HG02623 (cell line): ENCODE data around the gene C16orf86.
"Not testable (repeated sequence)": the region's sequence is repeated elsewhere in the genome, so short reads cannot be mapped to it uniquely, and the experiment has no call there.

ENCODE experiments used
- ATAC-seq: cut with Tn5 transposase; IDR thresholded peaks from one replicate; pipeline ENCODE4 v1.9.1; 2021; ENCODE audit warnings: moderate library complexity; ENCODE audit not compliant: unreplicated experiment

C16orf86 gene

DNA sequence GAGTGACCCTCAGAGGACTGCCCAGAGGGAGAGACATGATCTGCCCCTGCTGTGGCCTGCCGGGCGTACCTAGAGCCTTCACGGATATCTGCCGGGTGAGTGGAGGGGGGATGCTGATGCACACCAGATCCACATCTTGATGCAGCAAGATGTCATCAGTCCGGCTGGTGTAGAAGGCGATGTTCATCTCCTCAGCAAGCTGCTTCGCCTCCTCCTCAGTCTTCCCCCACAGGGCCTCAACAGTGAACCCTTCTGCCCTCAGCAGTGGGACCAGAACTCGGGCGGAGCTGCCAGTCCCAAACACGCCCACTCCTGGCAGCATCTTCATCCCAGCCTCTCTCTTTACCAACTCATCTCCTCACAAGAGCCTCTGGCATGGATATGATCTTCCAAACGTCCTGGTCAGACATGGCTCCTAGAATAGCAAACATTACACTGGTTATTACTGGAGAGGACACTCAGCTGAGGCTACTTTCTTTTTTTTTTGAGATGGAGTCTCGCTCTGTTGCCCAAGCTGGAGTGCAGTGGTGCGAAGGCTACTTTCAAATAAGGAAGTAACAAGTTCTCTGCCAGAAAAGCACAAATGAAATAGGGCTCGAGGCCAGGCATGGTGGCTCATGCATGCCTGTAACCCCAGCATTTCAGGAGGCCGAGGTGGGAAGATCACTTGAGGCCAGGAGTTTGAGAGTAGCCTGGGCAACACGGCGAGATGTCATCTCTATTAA, 18.9 kb downstream of the C16orf86 start:
- no peak for ATAC-seq

DNA sequence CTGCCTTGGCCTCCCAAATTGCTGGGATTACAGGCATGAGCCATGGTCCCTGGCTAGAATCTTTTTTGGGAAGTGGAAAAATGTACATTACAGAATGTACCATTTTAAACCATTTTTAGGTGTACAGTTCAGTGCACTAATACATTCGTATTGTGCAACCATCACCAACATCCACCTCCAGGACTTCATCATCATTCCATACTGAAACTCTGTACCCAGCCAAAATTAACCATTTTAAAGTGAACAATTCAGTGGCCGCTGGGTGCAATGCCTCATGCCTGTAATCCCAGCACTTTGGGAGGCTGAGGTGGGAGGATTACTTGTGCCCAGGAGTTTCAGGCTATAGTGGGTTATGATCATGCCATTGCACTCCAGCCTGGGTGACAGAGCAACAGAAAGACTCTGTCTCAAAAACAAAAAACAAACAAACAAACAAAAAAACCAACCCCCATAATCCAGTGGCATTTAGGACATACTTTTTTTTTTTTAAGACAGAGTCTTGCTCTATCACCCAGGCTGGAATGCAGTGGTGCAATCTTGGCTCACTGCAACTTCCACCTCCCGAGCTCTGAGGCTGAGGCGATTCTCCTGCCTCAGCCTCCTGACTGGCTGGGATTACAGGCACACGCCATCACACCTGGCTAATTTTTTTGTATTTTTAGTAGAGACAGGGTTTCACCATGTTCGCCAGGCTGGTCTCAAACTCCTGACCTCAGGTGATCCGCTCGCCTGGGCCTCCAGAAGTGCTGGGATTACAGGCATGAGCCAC, 27.1 kb downstream of the C16orf86 start:
- not testable (repeated sequence) for ATAC-seq

DNA sequence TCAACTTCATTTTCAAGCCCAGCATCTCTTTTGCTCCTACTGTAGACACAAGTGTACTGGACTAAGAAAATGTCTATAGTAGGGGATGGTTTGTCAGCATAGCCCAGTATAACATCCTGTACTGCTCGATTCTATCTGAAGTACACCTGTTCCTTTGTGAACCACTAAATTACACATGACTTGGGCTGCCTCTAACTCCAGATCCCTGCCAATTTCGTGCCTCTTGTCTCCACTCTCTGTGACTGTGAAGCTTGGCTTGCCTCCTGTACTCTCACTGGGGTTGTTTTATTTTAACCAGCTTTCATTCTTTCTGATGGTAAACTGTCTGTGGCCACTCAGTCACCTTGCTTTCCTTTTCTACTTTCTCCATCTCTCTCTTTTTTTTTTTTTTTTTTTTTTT, 28.0 kb downstream of the C16orf86 start:
- no peak for ATAC-seq

DNA sequence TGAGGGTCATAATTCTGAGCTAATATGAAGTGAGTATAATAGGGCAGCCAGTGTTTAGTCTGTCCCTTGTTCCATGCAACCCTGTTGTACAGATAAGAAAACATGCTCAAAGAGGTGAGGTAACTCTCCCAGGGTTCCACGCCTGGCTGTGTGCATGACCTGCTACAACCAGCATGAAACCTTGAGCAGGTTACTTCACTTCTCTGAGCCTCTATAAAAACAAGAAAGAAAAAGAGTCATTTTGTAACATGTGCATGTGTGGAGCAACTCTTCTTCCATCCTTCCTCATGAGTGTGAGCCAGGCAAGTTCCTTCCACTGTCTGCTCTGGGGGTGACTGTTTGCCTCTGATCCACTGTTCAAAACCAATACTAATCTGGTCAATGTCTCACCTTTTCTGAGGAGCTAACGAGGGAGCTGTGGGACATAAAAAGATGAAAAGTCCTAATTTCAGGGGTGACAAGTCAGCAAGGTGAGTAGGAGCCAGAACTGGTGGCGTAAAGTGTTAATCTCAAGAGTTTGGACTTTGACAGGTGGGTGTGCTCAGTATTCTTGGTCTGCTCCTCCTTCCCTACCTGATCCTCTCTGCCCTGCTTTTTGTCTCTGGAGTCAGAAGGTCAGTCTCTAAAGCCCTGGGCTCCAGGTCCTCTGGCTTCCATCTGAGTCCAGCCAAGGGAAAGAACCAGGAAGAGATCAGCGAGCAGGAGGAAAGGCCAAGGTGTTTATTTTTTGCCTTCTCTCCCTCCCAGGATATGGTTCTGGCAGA, 31.0 kb downstream of the C16orf86 start:
- ATAC-seq: no peak

DNA sequence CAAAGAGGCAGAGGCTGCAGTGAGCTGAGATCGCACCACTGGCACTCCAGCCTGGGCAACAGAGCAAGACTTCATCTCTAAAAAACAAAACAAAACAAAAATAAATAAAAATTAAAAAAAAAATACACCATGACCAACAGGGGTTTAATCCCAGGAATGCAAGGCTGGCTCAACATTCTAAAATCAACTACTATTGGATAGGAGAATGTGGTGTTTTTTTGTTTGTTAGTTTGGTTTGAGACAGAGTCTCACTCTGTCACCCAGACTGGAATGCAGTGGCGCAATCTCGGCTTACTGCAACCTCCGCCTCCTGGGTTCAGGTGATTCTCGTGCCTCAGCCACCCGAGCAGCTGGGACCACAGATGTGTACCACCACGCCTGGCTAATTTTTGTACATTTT, 32.7 kb downstream of the C16orf86 start:
- no peak for ATAC-seq

DNA sequence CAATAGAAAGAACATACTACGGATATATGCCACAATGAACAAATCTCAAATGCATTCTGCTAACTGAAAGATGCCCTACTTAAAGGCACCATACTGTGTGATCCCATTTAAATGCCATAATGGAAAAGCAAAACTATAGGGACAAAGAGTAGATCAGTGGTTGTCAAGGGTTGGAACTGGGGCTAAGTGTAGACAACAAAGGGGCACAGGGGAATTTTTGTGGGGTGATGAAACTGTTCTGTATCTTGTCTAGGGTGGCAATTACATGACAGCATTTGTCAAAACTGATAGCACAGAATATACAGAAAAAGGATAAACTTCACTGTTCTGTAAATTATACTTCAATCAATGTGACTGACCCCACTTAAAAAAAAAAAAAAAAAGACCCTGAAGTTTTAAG, 34.8 kb downstream of the C16orf86 start:
- no peak for ATAC-seq

DNA sequence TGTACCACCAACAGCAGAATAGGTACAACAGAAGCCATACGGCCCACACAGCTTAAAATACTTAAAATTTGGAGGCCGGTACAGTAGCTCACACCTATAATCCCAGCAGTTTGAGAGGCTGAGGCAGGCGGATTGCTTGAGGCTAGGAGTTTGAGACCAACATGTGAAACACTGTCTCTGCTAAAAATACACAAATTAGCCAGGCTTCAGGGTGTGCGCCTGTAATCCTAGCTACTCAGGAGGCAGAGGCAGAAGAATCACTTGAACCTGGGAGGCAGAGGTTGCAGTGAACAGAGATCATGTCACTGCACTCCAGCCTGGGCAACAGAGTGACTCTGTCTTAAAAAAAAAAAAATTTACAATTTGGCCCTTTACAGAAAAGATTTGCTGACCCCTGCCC, 35.5 kb downstream of the C16orf86 start:
- no peak for ATAC-seq

DNA sequence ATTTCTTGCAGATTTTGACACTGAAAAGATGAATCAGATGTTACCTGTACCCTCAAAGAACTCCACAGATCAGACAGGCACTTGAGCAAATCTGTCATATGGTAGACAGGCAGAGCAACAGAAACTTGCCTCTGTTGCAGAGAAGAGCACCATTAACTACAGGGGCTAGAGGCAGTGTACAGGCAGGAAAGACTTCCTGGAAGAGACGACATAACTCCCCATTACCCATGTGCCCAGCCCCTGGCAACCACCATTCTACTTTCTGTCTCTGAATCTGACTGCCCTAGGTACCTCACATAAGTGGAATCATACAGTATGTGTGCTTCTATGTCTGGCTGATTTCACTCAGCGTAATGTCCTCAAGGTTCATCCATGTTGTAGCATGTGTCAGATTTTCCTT, 37.0 kb downstream of the C16orf86 start:
- no peak for ATAC-seq

DNA sequence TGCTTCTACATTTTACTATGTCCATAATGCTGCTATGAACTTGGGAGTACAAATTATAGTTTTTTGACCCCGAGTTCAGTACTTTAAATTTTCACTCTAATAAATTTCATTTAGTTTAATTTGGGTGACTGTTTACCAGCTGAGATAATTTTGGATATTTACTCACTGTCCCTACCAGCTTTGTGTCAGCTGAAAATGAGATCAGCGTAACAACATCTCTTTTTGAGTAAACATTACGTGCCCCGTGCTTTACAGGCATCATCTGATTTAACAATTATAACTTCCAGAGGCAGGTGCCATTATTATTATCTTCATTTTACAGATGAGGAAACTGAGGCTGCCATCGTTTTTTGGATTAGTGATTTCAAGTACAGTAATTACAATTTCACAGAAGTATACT, 37.5 kb downstream of the C16orf86 start:
- ATAC-seq: no peak

DNA sequence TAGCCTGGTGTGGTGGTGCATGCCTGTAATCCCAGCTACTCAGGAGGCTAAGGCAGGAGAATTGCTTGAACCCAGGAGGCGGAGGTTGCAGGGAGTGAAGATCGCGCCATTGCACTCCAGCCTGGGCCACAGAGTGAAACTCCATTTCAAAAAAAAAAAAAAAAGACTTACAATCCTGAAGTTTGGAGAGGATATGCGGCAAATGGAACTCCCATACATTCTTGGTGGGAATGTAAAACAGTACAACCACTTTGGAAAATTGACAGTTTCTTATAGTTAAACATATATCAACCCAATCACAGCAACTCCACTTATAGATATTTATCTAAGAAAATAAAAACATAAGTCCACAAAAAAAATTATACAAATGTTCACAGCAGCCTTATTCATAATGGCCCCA, 40.6 kb downstream of the C16orf86 start:
- no peak for ATAC-seq

DNA sequence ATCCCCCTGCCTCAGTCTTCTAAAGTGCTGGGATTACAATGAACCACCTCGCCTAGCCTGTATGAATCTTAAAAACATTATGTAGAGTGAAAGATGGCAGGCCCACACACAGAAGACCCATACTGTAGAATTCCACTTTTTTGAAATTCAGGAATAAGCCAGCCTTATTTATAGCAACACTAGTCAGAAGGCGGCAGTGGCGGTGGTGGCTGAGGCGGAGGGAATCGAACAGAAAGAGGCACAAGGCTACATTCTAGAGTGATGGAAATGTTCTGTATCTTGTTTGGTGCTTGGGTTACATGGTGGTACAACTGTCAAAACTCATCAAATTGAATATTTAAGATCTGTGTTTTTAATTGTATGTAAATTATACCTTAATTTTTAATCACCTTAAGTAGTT, 41.2 kb downstream of the C16orf86 start:
- ATAC-seq: no peak

DNA sequence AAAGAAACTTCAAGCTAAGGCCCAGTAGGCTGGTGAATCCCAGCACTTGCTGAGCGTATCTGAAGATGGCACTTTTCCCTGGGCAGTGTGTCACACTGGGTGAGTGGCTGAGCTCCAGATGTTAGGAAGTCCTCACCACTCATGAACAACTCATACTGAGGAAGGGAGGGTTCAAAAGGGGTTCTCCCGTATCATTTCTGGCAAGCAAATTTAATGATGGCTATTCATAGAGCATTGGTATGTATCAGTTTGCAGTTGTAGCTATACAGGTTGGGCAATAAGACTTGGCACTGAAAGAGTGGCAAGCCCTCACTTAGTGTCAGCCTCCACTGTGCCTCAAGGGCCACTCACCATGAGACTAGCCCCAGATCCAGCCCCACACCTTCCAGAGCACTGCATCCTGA, 41.8 kb downstream of the C16orf86 start:
- ATAC-seq: no peak

DNA sequence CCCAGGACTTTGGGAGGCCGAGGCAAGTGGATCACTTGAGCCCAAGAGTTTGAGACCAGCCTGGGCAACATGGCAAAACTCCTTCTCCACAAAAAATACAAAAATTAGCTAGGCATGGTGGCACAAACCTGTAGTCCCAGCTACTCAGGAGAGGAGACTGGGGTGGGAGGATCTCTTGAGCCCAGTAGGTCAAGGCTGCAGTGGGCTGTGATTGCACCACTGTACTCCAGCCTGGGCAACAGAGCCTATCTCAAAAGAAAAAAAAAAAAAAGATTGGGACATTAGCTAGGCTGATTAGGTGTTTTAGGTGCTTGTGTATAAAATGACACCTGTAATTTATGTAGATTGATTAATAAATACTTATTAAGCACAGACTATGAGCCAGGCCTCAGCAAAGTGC, 42.4 kb downstream of the C16orf86 start:
- no peak for ATAC-seq

DNA sequence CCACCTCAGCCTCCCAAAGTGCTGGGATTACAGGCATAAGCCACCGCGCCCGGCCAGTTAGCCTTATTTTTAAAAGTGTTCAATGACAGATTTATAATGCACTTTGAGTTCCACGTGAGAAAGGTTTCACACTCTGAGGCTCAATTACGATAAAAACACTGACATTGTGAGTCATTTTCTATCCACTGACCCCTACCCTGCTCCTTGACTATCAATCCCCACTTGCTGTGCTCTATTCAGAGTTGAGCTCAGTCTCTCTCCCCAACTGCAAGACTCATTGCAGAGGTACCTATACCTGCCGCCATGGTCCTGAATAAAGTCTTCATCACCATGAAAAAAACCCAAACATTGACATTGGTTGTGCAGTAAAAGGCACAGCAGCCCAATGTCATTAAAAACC, 44.0 kb downstream of the C16orf86 start:
- no peak for ATAC-seq

DNA sequence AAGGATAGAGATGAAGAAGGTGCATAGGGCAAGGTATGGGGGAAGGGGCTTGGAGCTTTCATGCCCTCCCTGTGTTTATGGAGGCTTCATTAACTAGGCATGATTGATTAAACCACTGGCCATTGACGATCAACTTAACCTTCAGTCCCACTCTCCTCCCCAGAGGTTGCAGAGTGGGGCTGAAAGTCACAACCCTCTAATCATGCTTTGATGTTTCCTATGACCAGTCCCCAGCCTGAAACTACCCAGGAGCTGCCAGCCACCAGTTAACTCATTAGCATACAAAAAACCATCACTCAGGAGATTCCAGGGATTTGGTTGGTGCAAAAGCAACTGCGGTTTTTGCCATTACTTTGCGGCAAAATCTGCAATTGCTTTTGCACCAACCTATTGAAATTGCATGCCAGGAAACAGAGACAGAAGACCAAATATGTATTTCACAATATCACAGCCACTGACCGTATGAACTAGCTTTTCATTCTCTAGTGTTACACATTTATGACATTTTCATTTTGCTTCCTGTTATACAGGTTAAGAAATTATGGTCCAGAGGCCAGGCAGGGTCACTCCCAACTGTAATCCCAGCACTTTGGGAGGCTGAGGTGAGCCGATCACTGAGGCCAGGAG, 47.1 kb downstream of the C16orf86 start:
- no peak for ATAC-seq

DNA sequence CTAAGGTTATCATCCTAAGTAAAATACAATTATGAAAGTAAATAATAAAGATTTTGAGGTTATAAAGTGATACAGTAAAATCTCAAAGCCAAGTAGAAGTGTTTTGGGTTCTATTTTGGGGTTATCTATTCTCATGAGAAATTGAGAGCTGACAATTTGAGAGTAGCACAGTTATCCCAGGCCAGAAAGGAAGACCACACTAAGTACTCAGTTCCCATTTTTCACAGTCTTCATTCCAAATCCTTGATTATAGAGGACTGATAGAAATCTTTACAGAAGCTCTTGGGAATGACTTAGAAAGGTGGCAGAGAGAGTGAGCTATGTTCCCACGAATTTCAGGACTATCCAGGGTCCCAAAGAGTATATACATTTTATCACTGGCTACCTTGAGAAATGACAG, 47.9 kb downstream of the C16orf86 start:
- no peak for ATAC-seq

DNA sequence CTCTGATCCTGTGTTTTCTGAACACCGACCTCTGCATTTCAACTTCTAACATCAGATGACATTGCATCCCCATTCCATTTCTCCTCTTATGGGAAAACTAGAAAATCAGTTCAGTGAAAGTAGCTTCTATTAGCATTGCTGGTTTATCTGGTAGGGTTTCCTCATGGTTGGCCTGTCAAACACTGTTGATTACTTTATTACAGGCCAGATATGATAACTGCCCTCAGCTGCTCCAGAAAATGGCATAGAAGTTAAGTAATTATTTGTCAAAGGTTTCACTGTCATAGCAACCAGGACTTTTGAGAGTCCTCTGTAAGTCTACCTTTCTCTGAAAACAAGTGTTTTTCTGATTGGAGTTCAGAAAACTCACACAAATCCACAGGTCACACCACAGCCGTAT, 49.5 kb downstream of the C16orf86 start:
- ATAC-seq: no peak
